NB4 (cell line): ENCODE results near the gene POLR3F.
A peak's percentile ranks its signal among the peaks of the same experiment; 100 is the strongest.

ENCODE experiments used
- DNase-seq: peaks from one replicate; pipeline ENCODE4 v3.0.0; 2010; ENCODE audit warnings: low read depth
- H3K4me3 ChIP-seq: one replicate; pipeline ENCODE4 v1.5.1; 2011; ENCODE audit warnings: mild to moderate bottlenecking, low read depth, low read length, moderate library complexity
- CTCF ChIP-seq: IDR thresholded peaks from one replicate; pipeline ENCODE4 v1.5.1; 2012; ENCODE audit warnings: low read depth, low read length
- MAX ChIP-seq: IDR thresholded peaks from 2 replicates; pipeline ENCODE4 v1.6.1; 2011; ENCODE audit warnings: low read depth, low read length
- MYC ChIP-seq: IDR thresholded peaks from 2 replicates; pipeline ENCODE4 v1.6.1; 2011; ENCODE audit warnings: low read depth, low read length
- POLR2A ChIP-seq: IDR thresholded peaks from 2 replicates; pipeline ENCODE4 v1.6.1; 2011; ENCODE audit warnings: mild to moderate bottlenecking; ENCODE audit not compliant: insufficient read length; ENCODE audit errors: extremely low read depth

Gene POLR3F, protein sequence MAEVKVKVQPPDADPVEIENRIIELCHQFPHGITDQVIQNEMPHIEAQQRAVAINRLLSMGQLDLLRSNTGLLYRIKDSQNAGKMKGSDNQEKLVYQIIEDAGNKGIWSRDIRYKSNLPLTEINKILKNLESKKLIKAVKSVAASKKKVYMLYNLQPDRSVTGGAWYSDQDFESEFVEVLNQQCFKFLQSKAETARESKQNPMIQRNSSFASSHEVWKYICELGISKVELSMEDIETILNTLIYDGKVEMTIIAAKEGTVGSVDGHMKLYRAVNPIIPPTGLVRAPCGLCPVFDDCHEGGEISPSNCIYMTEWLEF

DNA sequence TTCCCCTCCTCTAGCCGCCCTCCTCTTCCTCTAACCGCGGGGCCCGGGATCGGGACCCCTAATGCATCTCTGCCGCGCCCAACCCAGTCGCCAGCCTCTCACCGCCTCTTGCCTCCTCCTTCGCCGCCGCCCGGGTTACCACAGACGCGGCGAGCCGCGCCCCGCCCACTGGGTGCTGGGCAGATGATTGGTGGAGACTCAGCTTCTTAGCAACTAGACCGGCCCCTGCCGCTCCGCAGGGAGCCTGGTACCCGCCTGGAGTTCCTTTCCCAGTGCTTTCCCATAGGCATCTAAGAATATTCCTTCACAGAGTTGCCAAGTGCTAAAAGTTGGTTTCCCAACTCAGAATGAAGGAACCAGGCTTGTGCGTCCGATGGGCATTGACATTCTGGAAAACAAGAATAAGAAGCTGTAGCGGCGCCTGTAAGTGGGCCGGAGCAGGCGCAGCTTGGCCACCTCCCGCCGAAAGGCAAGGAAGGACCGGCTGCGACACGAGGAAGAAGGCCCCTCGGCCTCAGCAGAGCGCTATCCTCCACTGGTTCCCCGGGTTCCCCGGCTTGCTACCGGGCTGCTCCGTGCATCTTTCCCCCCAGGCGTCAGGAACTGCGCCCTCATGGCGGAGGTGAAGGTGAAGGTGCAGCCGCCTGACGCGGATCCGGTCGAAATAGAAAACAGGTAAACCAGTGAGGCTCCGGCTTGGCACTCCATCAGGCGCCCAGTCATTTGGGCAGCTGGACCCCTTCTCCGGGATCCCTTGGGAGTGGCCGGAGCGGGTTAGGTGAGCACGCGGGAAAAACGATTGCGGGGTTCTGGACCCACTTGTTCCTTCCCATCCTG is at the start of gene POLR3F, which contains the start of gene DZANK1:
POLR3F (plus strand) TSS at position 497 of the 837 bp plus-strand sequence; CDS start at position 614, 117 bp downstream.
DZANK1 (minus strand) TSS at position 137 of the 837 bp plus-strand sequence. CDS start 1,672 bp downstream, outside the sequence.
- peak; percentile 73 for TF ChIP-seq POLR2A
- TF ChIP-seq CTCF: no peak
- 0 out of 2 replicates have a peak, but pooled peaks have one; percentile 9 for TF ChIP-seq MAX
- TF ChIP-seq MYC: 0 out of 2 replicates have a peak, but pooled peaks have one; percentile 40
- peak; percentile 97 for DNase-seq
- peak within 1 kb of the TSS; percentile 99 for H3K4me3 ChIP-seq

DNA sequence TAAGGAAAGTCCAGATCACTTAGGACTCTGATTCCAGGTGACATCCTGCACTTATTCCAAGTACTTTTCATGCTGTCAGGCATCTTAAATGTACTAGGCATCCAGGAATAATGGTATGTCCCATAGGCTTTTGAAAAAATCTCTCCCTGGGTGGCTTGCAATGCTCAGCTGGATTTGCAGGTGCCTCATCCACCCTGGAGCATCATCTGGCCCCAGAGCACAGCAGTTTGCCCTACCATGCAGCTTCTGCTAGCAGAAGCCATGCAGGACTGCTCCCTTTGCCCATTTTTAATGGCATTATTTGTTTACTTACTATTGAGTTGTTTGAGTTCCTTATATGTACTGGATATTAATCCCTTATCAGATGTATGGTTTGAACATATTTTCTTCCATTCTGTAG is 45.6 kb upstream of the POLR3F start:
- no peak for TF ChIP-seq MYC
- no peak for TF ChIP-seq MAX
- TF ChIP-seq POLR2A: no peak
- no peak for TF ChIP-seq CTCF
- H3K4me3 ChIP-seq: no peak overlapping the region
- no peak for DNase-seq

GRCh38 chr20:18427214-18427613 is 40.0 kb upstream of the POLR3F start:
- DNase-seq: no peak
- TF ChIP-seq MAX: no peak
- H3K4me3 ChIP-seq: no peak overlapping the region

DNA sequence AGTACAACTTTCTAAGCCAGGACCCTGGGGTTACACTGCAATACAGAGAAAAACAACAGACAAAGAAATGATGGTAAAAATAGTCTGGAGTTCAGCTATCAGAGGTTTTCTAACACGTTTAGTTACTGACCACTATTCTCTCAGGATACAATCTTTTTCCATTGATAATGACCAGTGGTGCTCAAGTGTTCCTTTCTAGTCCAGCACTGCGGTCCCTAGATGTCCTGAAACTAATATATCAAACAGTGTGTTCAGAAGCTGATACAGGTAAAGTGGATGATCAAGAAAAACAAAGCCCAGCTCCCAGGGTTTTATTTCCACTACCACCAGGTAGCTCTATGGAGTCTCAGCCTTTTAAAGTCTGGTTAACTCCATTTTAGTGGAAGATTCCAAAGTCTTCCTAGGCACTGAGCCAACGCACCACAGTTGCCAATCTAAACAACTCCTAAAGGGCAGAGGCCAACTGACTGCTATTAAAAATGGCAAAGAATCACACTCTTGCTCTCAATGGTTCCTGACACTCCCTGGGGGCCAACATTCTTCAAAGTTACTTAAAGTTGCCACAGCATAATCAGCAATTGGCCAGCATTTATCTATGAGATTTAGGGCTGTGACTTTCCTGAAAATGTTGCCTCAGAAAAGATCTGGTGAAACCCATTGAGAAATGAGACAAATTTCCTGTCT is 38.6 kb upstream of the POLR3F start:
- no peak for TF ChIP-seq MAX
- no peak for TF ChIP-seq MYC
- no peak for TF ChIP-seq POLR2A
- TF ChIP-seq CTCF: no peak
- DNase-seq: no peak

GRCh38 chr20:18430172-18430826 is 36.9 kb upstream of the POLR3F start:
- no peak overlapping the region for H3K4me3 ChIP-seq
- no peak for DNase-seq
- TF ChIP-seq POLR2A (no peak), MAX (no peak), MYC (no peak), CTCF (no peak)

More for the DNA sequence above, 38.6 kb upstream of the POLR3F start:
- H3K4me3 ChIP-seq: no peak overlapping the region
